Heart right ventricle (tissue), 16 donors: Measurements from ENCODE around the gene AMPH. TPM values are rescaled to one million over a fixed set of nuclear protein-coding genes. Genes with fewer than 3 reads are reported as not detected.

Experiments used
- ATAC-seq, 8 donors: fragments of 200-7000 bp; cut with Tn5 transposase; one replicate each; pipeline ENCODE4 v1.9.1; 2020; ENCODE audit warnings: mild to moderate bottlenecking in 8 of 8, moderate library complexity in 8 of 8, moderate number of reproducible peaks in 1 of 8
- DNase-seq, 2 donors: peaks; one replicate each; pipeline ENCODE4 v3.0.0-alpha.2; 2020
- H3K27ac ChIP-seq, 10 donors: fragments of 200-600 bp; sonication (generic) in 2 of 10; one replicate each; pipeline versions ENCODE4 v1.5.0 to v1.8.0; 2020 to 2022; ENCODE audit warnings: mild to moderate bottlenecking in 3 of 10
- H3K27me3 ChIP-seq, 7 donors: fragments of 200-600 bp; one replicate each; pipeline ENCODE4 v1.8.0; 2021 to 2022; ENCODE audit warnings: mild to moderate bottlenecking in 2 of 7
- H3K36me3 ChIP-seq, 9 donors: fragments of 200-600 bp; sonication (generic) in 1 of 9; one replicate each; pipeline versions ENCODE4 v1.5.0 to v1.8.0; 2020 to 2022; ENCODE audit warnings: mild to moderate bottlenecking in 2 of 9
- H3K4me1 ChIP-seq, 9 donors: fragments of 200-600 bp; sonication (generic) in 1 of 9; one replicate each; pipeline versions ENCODE4 v1.5.0 to v1.8.0; 2020 to 2022; ENCODE audit warnings: mild to moderate bottlenecking in 4 of 9
- H3K4me3 ChIP-seq, 10 donors: fragments of 200-600 bp; sonication (generic) in 2 of 10; one replicate each; pipeline versions ENCODE4 v1.5.0 to v1.8.0; 2020 to 2022; ENCODE audit warnings: mild to moderate bottlenecking in 7 of 10, moderate library complexity in 2 of 10
- H3K9me3 ChIP-seq, 11 donors: fragments of 200-600 bp in 10 of 11; sonication (generic) in 2 of 11; one replicate each; pipeline versions ENCODE4 v1.5.0 to v1.8.0; 2013 to 2022; ENCODE audit warnings: mild to moderate bottlenecking in 2 of 11, control low read depth in 1 of 11, moderate library complexity in 1 of 11
- WGBS, 2 donors: extraction: QIAGEN DNeasy Blood & Tissue Kit; methylation state at CpG; one replicate each; pipeline ENCODE4 v1.1.7; 2013; ENCODE audit warnings: inconsistent platforms in 1 of 2; 5-methylcytosine and 5-hydroxymethylcytosine counted together
- intact Hi-C, 10 donors: fragments of 100-400 bp; cut with DNase I; formaldehyde crosslinking; loops; one replicate each; pipeline versions ENCODE4 v1.11.1 to v1.14.2; 2022
- polyA plus RNA-seq, 2 donors: library from polyadenylated mRNA; stranded (reverse); fragments of 200-250 nt; gene quantifications; one replicate each; pipeline ENCODE4 v1.2.3, GENCODE V29; 2013
- total RNA-seq, 10 donors: library from RNA; stranded (reverse); fragmentation: NEBNext Ultra II Directional in 3 of 10; extraction: Animal tissue kit (Norgen Biotek cat#: 25700) in 3 of 10; gene quantifications; one replicate each; pipeline versions ENCODE4 v1.2.1 to v1.2.4, GENCODE V29; 2021 to 2023
- TF ChIP-seq, protein P1 (sequence below), 9 donors: fragments of 200-600 bp; sonication (generic) in 2 of 9; IDR thresholded peaks; one replicate each; pipeline versions ENCODE4 v1.5.0 to v1.8.0; 2021 to 2022; ENCODE audit warnings: antibody characterized with exemption in 9 of 9, mild to moderate bottlenecking in 5 of 9, moderate library complexity in 1 of 9
- donor health status: Arrhythmogenic right ventricular cardiomyopathy.
- donor health status: ischemic (EF 13 %, LVEDD 7.1; RV severe dilation, severe dysfunction).
- donor health status: healthy with polysubstance abuse.
- donor health status: DM: no; HTN: yes; CAD: no.
- donor health status: DM: no; HTN: no; CAD: no.
- donor health status: ischemic (EF 25% LVEDD 6.9; RV normal size, moderate dysfunction).
- donor health status: ischemic (EF 25% LVEDD 5.7; RV mildly dilated, moderate dysfunction).
- donor health status: healthy.
- donor health status: DM: yes; HTN: yes; CAD: no.
- donor health status: Ischemic cardiomyopathy.
- donor health status: ischemic (EF 35%, LVEDD 5.7; RV mildly dilated, moderate dysfunction).
- donor health status: nonischemic (EF 11% LVEDD 7.7; RV severe dilation, severe dysfunction).
- donor health status: DM: yes; HTN: yes; CAD: no.
- donor health status: PGD.
- donor health status: ischemic (EF 29% LVEDD 5.4; RV normal size, mild dysfunction).
- donor health status: nonischemic (EF 23%, LVEDD 6.1; RV moderate dilation, normal function).

AMPH gene
- total and polyA plus RNA-seq, 12 donors: 0.95 to 3.5 (median 2.3) TPM

- no peak overlapping the region for H3K27ac ChIP-seq
- intact Hi-C loops: loop anchor here in 6 of 10 donors (2.0 to 10.0 kb wide), 6 partner anchors 203 to 297 kb away; no protein-coding TSS in a partner anchor
- H3K9me3 ChIP-seq: no peaks in the 10 kb centered on the region
- TF ChIP-seq, protein P1, sequence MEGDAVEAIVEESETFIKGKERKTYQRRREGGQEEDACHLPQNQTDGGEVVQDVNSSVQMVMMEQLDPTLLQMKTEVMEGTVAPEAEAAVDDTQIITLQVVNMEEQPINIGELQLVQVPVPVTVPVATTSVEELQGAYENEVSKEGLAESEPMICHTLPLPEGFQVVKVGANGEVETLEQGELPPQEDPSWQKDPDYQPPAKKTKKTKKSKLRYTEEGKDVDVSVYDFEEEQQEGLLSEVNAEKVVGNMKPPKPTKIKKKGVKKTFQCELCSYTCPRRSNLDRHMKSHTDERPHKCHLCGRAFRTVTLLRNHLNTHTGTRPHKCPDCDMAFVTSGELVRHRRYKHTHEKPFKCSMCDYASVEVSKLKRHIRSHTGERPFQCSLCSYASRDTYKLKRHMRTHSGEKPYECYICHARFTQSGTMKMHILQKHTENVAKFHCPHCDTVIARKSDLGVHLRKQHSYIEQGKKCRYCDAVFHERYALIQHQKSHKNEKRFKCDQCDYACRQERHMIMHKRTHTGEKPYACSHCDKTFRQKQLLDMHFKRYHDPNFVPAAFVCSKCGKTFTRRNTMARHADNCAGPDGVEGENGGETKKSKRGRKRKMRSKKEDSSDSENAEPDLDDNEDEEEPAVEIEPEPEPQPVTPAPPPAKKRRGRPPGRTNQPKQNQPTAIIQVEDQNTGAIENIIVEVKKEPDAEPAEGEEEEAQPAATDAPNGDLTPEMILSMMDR (IDR thresholded peaks at IDR 0.05): peak in 7 of 9 donors; percentile 9 to 55 (median 44)
- no peaks in the 10 kb centered on the region for H3K36me3 ChIP-seq
- H3K4me3 ChIP-seq: no peak overlapping the region
- H3K4me1 ChIP-seq: peaks cover 0 to 19% (median 9%) of the 10 kb centered on the region in 9 donors
- 7 to 12% methylated on average over 2 of the region's 2 CpGs for WGBS, 2 donors
- H3K27me3 ChIP-seq: no peaks in the 10 kb centered on the region
- ATAC-seq (peak in 5 of 8 donors; percentile 51 to 81 (median 68)), DNase-seq (no peak)
Observed at GRCh38 chr7:38451840-38452239, 179.3 kb downstream of the AMPH start.

- WGBS, 2 donors: 84 to 91% methylated on average over 5 of the region's 5 CpGs
- no peak for ATAC-seq
- TF ChIP-seq, protein P1 (IDR thresholded peaks at IDR 0.05): no peak
Observed at GRCh38 chr7:38448584-38449234, 182.5 kb downstream of the AMPH start.

GRCh38 chr7:38448054-38448453, 183.1 kb downstream of the AMPH start:
- no peaks in the 10 kb centered on the region for H3K9me3 ChIP-seq
- TF ChIP-seq, protein P1 (IDR thresholded peaks at IDR 0.05): no peak
- no peak for DNase-seq
- no peak for ATAC-seq
- intact Hi-C loops: loop anchor here in 1 of 10 donors (5.0 kb wide), 1 partner anchor 214 kb away; no protein-coding TSS in a partner anchor
- no peak overlapping the region for H3K27ac ChIP-seq
- no peaks in the 10 kb centered on the region for H3K36me3 ChIP-seq
- no peak overlapping the region for H3K4me3 ChIP-seq
- H3K27me3 ChIP-seq: no peaks in the 10 kb centered on the region
- peaks cover 0 to 11% (median 6%) of the 10 kb centered on the region in 9 donors for H3K4me1 ChIP-seq
- 72 to 73% methylated on average over 2 of the region's 2 CpGs for WGBS, 2 donors

More at GRCh38 chr7:38448584-38449234, 182.5 kb downstream of the AMPH start:
- Histone ChIP-seq H3K4me3 (no peak overlapping the region), H3K4me1 (peaks cover 0 to 18% (median 9%) of the 10 kb centered on the region in 9 donors), H3K27ac (no peak overlapping the region), H3K36me3 (no peaks in the 10 kb centered on the region), H3K27me3 (no peaks in the 10 kb centered on the region), H3K9me3 (no peaks in the 10 kb centered on the region)
- DNase-seq: no peak
- intact Hi-C loops: loop anchor here in 1 of 10 donors (5.0 kb wide), 1 partner anchor 214 kb away; no protein-coding TSS in a partner anchor

DNA sequence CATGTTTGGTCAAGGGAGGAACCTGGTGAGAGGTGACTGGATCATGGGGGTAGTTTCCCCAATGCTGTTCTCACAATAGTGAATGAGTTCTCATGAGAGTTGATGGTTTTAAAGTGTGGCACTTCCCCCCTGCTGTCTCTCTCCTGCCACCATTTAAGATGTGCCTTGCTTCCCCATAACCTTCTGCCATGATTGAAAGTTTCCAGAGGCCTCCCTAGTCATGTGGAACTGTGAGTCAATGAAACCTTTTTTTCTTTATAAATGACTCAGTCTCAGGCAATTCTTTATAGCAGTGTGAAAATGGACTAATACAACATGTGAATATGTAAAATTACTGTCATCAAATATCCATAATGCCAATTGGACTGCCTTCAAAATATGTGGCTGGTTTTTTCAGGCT, 192.2 kb downstream of the AMPH start:
- H3K4me3 ChIP-seq: no peak overlapping the region
- no peak overlapping the region for H3K27ac ChIP-seq
- H3K9me3 ChIP-seq: no peaks in the 10 kb centered on the region
- no peaks in the 10 kb centered on the region for H3K36me3 ChIP-seq
- ATAC-seq (no peak), DNase-seq (no peak)
- H3K27me3 ChIP-seq: no peaks in the 10 kb centered on the region
- TF ChIP-seq, protein P1 (IDR thresholded peaks at IDR 0.05): no peak
- no peaks in the 10 kb centered on the region for H3K4me1 ChIP-seq
- intact Hi-C loops: no loop called here
